ENCODE data around the gene G6PC1. TPM values are rescaled to one million over a fixed set of nuclear protein-coding genes. Genes with fewer than 3 reads are reported as not detected.

The G6PC1 gene
- total RNA-seq, 4 donors from 2014 or later: not detected

DNA sequence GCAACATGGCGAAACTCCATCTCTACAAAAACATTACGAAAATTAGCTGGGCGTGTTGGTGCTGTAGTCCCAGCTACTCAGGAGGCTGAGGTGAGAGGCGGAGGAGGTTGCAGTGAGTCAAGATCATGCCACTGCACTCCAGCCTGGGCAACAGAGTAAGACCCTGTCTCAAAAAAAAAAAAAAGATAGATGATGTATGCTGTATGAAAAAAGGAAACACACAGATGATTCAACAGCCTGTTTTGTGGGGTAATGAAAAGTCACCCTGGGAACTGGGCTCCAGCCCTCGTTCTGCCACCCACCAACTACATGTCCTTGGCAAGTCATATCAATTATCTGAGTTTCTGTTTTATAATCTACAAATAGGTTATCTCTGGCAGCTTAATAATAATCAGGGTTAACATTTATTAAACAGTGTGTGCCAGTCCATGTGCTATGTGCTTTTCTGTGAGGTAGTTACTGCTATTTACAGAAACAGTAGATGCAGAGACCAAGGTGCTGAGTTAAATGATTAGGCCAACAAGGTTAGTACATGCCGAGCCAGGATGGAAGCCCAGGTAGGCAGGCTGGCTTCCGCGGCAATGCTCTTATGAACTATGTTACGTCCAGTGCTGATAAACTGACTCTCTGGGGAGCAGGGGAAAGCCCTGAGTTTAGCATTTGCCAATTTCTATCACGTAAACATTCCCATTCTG is 1.1 kb downstream of the G6PC1 start:
- Histone ChIP-seq H3K27me3 (no peaks in the 10 kb centered on the region), H3K4me3 (no peak overlapping the region), H3K27ac (no peak overlapping the region), H3K9me3 (no peaks in the 10 kb centered on the region), H3K4me1 (no peaks in the 10 kb centered on the region), H3K36me3 (no peaks in the 10 kb centered on the region)
- TF ChIP-seq EP300 (IDR thresholded peaks at IDR 0.05): no peak
- TF ChIP-seq POLR2A (IDR thresholded peaks at IDR 0.05): no peak
- TF ChIP-seq, protein P1, sequence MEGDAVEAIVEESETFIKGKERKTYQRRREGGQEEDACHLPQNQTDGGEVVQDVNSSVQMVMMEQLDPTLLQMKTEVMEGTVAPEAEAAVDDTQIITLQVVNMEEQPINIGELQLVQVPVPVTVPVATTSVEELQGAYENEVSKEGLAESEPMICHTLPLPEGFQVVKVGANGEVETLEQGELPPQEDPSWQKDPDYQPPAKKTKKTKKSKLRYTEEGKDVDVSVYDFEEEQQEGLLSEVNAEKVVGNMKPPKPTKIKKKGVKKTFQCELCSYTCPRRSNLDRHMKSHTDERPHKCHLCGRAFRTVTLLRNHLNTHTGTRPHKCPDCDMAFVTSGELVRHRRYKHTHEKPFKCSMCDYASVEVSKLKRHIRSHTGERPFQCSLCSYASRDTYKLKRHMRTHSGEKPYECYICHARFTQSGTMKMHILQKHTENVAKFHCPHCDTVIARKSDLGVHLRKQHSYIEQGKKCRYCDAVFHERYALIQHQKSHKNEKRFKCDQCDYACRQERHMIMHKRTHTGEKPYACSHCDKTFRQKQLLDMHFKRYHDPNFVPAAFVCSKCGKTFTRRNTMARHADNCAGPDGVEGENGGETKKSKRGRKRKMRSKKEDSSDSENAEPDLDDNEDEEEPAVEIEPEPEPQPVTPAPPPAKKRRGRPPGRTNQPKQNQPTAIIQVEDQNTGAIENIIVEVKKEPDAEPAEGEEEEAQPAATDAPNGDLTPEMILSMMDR (IDR thresholded peaks at IDR 0.05): no peak
- no peak for DNase-seq (ENCODE audit: low spot score in 2 of 2)
- WGBS, 2 donors: 83% methylated on average over 10 of the region's 10 CpGs

DNA sequence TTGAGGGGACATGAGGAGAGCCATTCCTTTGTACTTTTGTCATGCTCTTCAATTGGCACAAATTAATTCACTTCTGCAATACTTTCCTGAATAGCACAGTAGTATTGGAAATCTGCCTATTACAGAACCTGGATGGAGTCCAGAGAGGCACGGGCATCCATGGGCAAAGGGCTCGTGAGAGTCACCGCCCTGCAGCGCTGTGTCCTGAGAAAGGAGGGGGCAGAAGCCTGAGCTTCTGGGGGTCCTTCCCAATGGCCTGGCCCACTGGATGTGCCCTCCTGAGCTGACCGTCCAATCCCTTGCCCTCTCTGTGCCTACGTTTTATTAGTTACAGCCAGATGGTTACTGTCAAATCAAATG is 3.5 kb downstream of the G6PC1 start:
- H3K9me3 ChIP-seq: no peaks in the 10 kb centered on the region
- H3K4me1 ChIP-seq: no peaks in the 10 kb centered on the region
- 49 to 59% methylated on average over 6 of the region's 6 CpGs for WGBS, 2 donors
- no peak overlapping the region for H3K4me3 ChIP-seq
- H3K27ac ChIP-seq: no peak overlapping the region
- no peaks in the 10 kb centered on the region for H3K36me3 ChIP-seq
- DNase-seq (ENCODE audit: low spot score in 2 of 2): no peak
- TF ChIP-seq POLR2A (IDR thresholded peaks at IDR 0.05) (no peak), EP300 (IDR thresholded peaks at IDR 0.05) (no peak)
- TF ChIP-seq, protein P1 (IDR thresholded peaks at IDR 0.05): no peak
- peaks cover 0 to 2% of the 10 kb centered on the region in 2 donors for H3K27me3 ChIP-seq

DNA sequence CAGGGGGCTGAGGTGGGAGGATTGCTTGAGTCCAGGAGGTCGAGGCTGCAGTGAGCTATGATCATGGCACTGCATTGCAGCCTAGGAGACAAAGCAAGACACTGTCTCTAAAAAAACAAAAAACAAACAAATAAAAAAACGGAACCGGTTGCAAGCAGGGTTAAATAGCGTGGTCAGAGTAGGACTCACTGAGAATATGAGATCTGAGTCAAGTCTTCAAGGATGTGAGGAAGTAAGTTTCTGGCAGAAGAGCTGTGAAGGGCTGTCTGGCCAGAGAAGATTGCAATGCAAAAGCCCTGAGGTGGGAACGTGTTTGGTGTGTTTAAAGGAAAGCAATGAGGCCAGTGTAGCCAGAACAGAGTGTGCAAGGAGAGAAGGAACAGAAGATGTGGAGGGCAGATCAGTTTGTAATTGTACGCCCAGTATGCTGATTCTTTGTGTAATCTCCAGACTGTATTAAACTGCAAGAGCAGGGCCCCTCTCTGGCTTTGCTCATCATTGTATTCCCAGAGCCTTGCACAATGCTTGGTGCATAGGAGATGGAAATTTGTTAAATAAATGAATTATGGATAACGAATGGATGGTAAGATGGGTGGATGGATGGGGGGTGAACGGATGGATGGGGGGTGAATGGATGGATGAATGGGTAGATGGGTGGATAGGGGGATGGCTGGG is 6.3 kb downstream of the G6PC1 start:
- WGBS, 2 donors: 74 to 76% methylated on average over 8 of the region's 8 CpGs
- peaks cover 0 to 6% of the 10 kb centered on the region in 2 donors for H3K27me3 ChIP-seq

DNA sequence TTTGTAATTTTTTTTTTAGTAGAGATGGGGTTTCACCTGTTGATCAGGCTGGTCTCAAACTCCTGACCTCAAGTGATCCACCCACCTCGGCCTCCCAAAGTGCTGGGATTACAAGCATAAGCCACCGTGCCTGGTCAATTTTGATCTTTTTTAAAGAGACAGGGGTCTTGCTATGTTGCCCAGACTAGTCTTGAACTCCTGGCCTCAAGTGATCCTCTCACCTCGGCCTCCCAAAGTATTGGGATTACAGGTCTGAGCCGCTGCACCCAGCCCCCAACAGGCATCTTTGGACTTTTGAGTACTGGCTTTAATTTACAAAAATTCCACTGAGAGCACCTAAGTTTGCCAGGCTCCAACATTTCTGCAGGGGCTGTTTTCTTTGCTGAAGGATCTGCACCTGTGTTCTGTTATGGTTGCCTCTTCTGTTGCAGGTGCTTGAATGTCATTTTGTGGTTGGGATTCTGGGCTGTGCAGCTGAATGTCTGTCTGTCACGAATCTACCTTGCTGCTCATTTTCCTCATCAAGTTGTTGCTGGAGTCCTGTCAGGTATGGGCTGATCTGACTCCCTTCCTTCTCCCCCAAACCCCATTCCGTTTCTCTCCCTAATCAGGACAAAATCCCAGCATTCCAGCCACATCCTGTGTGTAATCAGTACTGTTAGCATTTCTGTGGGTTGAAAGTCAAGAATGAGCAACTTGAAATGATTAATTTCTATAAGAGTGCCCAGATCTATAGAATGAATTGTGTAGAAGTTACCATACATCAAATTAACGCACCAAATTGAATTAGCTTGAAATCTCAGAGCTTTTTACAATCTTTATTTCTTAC is 8.5 kb downstream of the G6PC1 start:
- Histone ChIP-seq H3K36me3 (no peaks in the 10 kb centered on the region), H3K4me3 (no peak overlapping the region), H3K27ac (no peak overlapping the region), H3K27me3 (peaks cover 0 to 6% of the 10 kb centered on the region in 2 donors), H3K9me3 (no peaks in the 10 kb centered on the region), H3K4me1 (no peaks in the 10 kb centered on the region)
- TF ChIP-seq EP300 (IDR thresholded peaks at IDR 0.05): no peak
- TF ChIP-seq POLR2A (IDR thresholded peaks at IDR 0.05): no peak
- TF ChIP-seq, protein P1 (IDR thresholded peaks at IDR 0.05): no peak
- DNase-seq (ENCODE audit: low spot score in 2 of 2): no peak
- 67 to 71% methylated on average over 7 of the region's 7 CpGs for WGBS, 2 donors

More for the DNA sequence above, 6.3 kb downstream of the G6PC1 start:
- Histone ChIP-seq H3K4me3 (no peak overlapping the region), H3K36me3 (no peaks in the 10 kb centered on the region), H3K27ac (no peak overlapping the region), H3K4me1 (no peaks in the 10 kb centered on the region), H3K9me3 (no peaks in the 10 kb centered on the region)
- DNase-seq (ENCODE audit: low spot score in 2 of 2): no peak
- TF ChIP-seq, protein P1 (IDR thresholded peaks at IDR 0.05): no peak
- TF ChIP-seq EP300 (IDR thresholded peaks at IDR 0.05): no peak
- TF ChIP-seq POLR2A (IDR thresholded peaks at IDR 0.05): no peak

All from tibial nerve (tissue), 4 donors.